ENCODE measurements around the gene XPO6. TPM values are rescaled to one million over a fixed set of nuclear protein-coding genes. Genes with fewer than 3 reads are reported as not detected.
A peak's percentile ranks its signal among the peaks of the same experiment; 100 is the strongest.
"Not testable (repeated sequence)": the region's sequence is repeated elsewhere in the genome, so short reads cannot be mapped to it uniquely, and the experiment has no call there.

XPO6 gene
- total RNA-seq (2014; rRNA removed; shearing (Covaris generic); ENCODE audit: low replicate concordance), result 92.5 and 102 TPM in 2 replicates

DNA sequence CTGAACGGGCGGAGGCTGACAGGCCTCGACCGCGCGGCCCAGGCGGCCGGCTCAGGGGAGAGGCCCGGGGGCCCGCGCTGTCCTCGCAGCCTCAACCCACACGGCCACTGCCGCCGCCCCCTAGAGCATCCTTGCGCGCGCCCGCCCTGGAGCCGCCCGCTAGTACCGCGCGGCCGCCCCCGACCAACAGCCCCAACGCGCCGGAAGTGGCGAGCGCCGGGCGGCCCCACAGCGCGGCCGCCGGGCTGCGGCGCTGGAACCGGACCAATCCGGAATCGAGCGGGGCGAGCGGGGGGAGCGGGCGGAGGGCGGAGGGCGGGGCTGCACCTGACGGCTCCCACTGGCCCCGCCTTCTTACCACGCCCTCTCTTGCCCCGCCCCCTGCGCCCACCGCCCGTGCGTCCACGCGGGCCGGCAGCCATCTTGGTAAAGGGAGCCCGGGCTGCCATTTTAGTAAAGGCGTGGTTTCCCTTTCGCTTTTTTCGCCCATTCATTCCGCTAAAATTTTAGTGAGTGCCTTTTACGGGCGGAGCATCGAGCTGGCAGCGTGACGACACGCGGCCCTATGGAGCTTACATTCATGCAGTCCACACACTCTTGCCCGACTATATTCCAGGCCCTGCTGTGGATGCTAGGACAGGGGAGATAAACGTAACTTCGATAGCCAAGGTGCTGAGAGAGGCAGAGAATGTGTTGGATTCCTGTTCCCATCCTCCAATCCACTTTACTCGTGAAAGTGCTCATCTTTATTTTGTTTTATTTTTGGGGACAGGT is at the start of gene XPO6:
TSS of gene XPO6 (minus strand) at position 208 of the 774 bp plus-strand sequence. CDS start 597 bp downstream, outside the sequence.
- peaks cover 41% of the 10 kb centered on the region for H3K36me3 ChIP-seq
- H3K4me3 ChIP-seq, result peak within 1 kb of the TSS; percentile 97
- no peaks in the 10 kb centered on the region for H3K27me3 ChIP-seq
- peak; percentile 93 for DNase-seq
- no peaks in the 10 kb centered on the region for H3K9me3 ChIP-seq

DNA sequence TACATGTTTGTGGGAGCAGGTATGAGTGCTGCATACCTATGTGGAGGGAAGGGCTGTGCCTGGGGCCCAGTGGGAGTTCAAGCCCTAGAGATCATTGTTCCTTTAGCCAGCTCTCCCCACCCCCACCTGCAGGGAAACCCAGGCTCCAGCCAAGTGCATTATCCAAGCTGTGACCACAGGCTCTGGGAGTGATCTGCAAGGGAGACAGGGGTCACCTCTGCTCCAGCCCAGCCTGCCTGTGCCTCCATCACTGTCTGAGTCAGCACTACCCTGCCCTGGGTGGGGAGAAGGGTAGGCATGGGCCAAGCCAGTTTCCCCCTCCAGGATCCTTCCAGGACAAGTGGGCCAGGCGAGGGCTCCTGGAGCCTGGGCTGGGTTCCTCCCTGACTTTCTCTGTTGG is 48.4 kb upstream of the XPO6 start:
- Histone ChIP-seq H3K4me3 (no peak overlapping the region), H3K36me3 (no peaks in the 10 kb centered on the region), H3K9me3 (no peaks in the 10 kb centered on the region), H3K27me3 (peaks cover 13% of the 10 kb centered on the region; the same call in 1 of the 2 replicates)
- DNase-seq, result no peak

GRCh38 chr16:28259781-28260150 is 48.0 kb upstream of the XPO6 start:
- DNase-seq, result no peak
- 0 out of 2 replicates have a peak, but pooled peaks cover 13% of the 10 kb centered on the region for H3K27me3 ChIP-seq
- H3K4me3 ChIP-seq, result no peak overlapping the region
- no peaks in the 10 kb centered on the region for H3K36me3 ChIP-seq
- H3K9me3 ChIP-seq, result no peaks in the 10 kb centered on the region

DNA sequence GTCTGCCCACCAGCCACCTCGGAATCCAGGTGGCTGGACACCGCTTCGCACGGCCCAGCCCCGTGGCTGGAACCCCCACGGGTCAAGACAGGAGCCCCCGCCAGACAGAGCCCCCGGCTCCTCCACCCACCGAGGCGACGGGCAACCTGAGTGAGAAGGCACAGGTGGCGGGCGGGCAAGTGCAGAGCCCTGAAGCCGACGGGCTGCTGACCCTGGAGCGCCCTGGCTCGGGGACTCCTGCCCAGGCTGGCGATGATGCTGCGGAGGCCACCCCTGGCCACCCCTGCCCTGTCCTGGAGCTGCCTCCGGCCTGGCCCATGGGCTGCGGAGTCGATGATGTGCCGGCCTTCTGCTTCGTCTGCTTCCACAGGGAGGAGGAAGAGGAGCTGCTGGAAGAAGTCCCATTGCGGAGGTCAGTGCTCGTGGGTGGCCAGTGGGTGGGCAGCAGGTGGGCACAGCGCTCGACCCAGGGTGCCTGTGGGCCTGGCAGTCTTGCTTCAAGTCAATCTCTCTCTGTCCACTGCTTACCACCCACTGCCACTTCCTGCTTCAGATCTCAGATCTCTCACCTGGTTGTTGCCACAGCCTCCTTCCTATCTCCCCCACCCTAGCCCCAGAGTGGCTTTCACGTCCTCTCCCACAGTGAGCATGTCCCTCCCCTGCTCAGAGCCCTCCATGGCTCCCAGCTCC is 47.5 kb upstream of the XPO6 start:
- H3K36me3 ChIP-seq, result no peaks in the 10 kb centered on the region
- no peaks in the 10 kb centered on the region for H3K9me3 ChIP-seq
- 0 out of 2 replicates have a peak, but pooled peaks cover 13% of the 10 kb centered on the region for H3K27me3 ChIP-seq
- H3K4me3 ChIP-seq, result no peak overlapping the region
- DNase-seq, result no peak

DNA sequence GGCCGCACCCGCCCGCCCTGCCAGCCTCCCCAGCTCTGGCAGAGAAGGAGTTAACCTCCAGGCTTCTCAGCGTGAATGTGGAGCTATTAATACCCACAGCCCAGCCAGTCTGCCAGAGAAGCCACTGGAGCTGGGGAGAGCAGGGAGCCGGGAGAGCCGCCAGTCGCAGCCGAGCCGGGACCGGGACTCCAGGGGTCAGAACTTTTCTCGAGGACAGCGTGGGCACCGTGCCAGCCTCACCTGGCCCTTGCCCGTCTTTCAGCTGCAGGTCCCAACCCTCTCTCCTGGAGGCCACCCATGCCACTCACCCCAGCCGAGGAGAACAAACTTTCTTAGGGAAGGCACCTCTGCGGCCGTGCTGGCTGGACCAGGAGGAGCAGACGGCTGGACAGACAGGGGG is 46.8 kb upstream of the XPO6 start:
- H3K27me3 ChIP-seq, result 0 out of 2 replicates have a peak, but pooled peaks cover 13% of the 10 kb centered on the region
- H3K9me3 ChIP-seq, result no peaks in the 10 kb centered on the region
- H3K36me3 ChIP-seq, result no peaks in the 10 kb centered on the region
- no peak for DNase-seq
- H3K4me3 ChIP-seq, result no peak overlapping the region

DNA sequence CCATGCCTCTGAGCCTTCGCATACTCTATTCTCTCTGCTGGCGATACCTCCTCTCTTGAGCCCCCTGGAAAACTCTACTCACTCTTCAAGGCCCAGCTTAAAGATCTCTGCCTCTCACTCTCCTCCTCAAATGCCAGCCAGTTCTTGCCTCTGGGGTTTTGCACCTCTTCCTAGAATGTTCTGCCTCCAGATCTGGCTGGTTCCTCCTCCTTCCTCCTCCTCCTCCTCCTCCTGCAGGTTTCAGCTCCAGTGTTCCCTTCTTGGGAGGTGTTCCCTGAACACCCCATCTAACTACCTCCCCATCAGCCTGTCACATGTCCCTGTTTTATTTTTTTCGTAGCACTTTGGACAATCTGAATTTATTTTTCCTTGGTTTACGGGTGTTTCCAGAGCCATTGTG is 45.5 kb upstream of the XPO6 start:
- Histone ChIP-seq H3K4me3 (no peak overlapping the region), H3K36me3 (no peaks in the 10 kb centered on the region), H3K9me3 (peaks cover 5% of the 10 kb centered on the region), H3K27me3 (0 out of 2 replicates have a peak, but pooled peaks cover 4% of the 10 kb centered on the region)
- DNase-seq, result no peak

DNA sequence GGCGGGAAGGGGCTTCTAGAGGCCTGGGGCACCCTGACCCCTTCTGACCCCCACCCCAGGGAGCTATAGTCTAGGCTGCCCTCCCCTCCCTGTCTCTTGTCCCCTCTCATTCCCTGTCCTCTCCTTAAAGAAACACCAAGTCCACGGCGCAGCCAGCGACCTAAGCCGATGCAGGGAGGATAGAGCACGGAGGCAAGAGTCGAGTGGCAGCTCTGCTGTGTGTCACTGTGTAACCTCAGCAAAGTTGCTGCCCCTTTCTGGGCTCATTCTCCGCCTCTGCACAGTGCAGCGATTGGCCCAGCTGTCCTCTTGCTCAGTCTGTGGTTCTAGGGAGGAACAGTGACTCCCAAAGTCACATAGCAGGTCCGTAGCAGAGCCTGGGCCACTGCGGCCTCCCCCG is 44.1 kb upstream of the XPO6 start:
- DNase-seq, result no peak
- H3K4me3 ChIP-seq, result no peak overlapping the region
- H3K9me3 ChIP-seq, result peaks cover 6% of the 10 kb centered on the region
- no peaks in the 10 kb centered on the region for H3K36me3 ChIP-seq
- peaks cover 5% of the 10 kb centered on the region for H3K27me3 ChIP-seq

- DNase-seq, result no peak
- Histone ChIP-seq H3K36me3 (no peaks in the 10 kb centered on the region), H3K27me3 (peaks cover 3% of the 10 kb centered on the region), H3K4me3 (no peak overlapping the region), H3K9me3 (peaks cover 6% of the 10 kb centered on the region)
These were observed 42.4 kb upstream of the XPO6 start for GRCh38 chr16:28254158-28254557.

DNA sequence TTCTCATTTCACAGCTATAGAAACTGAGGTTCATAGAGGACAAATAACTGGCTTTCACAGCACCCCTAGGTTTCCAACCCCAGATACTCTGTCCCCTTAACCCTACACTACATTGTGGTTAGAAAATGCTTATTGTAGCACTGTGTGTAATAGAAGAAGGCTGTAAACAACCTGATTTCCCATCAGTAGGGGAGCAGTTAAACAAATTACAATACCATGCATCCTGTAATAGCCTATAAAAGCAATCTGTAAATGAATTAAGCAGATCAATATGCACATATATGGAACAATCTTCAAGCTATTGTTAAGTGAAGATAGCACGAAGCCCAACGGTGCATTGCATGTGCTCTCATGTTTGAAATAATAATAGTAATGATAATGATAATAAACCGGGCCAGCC is 39.2 kb upstream of the XPO6 start:
- Histone ChIP-seq H3K27me3 (peaks cover 3% of the 10 kb centered on the region), H3K4me3 (no peak overlapping the region), H3K36me3 (no peaks in the 10 kb centered on the region), H3K9me3 (peaks cover 6% of the 10 kb centered on the region)
- no peak for DNase-seq

- not testable (repeated sequence) for H3K9me3 ChIP-seq, H3K27me3 ChIP-seq, DNase-seq, H3K4me3 ChIP-seq, H3K36me3 ChIP-seq
These were observed 37.7 kb upstream of the XPO6 start for GRCh38 chr16:28249483-28249882.

GRCh38 chr16:28241924-28242323 is 30.2 kb upstream of the XPO6 start:
- H3K27me3 ChIP-seq, result peaks cover 4% of the 10 kb centered on the region; the same call in 1 of the 2 replicates
- H3K9me3 ChIP-seq, result no peaks in the 10 kb centered on the region
- no peaks in the 10 kb centered on the region for H3K36me3 ChIP-seq
- no peak overlapping the region for H3K4me3 ChIP-seq
- no peak for DNase-seq

GRCh38 chr16:28237754-28238357 is 26.1 kb upstream of the XPO6 start:
- Histone ChIP-seq H3K27me3 (no peaks in the 10 kb centered on the region; the same call in 1 of the 2 replicates), H3K9me3 (no peaks in the 10 kb centered on the region), H3K36me3 (no peaks in the 10 kb centered on the region), H3K4me3 (no peak overlapping the region)
- DNase-seq, result no peak

- H3K9me3 ChIP-seq, result no peaks in the 10 kb centered on the region
- no peaks in the 10 kb centered on the region; the same call in 1 of the 2 replicates for H3K27me3 ChIP-seq
- H3K4me3 ChIP-seq, result no peak overlapping the region
- no peaks in the 10 kb centered on the region for H3K36me3 ChIP-seq
- no peak for DNase-seq
These were observed 20.0 kb upstream of the XPO6 start for GRCh38 chr16:28231763-28232162.

DNA sequence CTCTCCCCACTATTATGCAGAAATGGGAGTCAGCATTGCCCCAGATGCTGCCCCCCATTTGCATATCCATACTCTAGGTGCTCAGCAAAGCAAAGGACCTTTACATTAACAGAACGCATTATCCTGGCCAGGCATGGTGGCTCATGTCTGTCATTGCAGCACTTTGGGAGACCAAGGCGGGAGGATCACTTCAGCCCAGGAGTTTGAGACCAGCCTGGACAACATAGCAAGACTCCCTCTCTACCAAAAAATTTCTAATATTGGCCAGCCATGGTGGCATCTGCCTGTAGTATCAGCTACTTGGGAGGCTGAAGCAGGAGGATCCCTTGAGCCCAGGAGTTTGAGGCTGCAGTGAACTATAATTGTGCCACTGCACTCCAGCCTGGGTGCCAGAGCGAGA is 12.1 kb upstream of the XPO6 start:
- H3K27me3 ChIP-seq, H3K9me3 ChIP-seq, H3K4me3 ChIP-seq, H3K36me3 ChIP-seq, DNase-seq: not testable (repeated sequence)

- DNase-seq, H3K27me3 ChIP-seq, H3K9me3 ChIP-seq, H3K36me3 ChIP-seq, H3K4me3 ChIP-seq: not testable (repeated sequence)
These were observed 8.0 kb upstream of the XPO6 start for GRCh38 chr16:28219777-28220176.

DNA sequence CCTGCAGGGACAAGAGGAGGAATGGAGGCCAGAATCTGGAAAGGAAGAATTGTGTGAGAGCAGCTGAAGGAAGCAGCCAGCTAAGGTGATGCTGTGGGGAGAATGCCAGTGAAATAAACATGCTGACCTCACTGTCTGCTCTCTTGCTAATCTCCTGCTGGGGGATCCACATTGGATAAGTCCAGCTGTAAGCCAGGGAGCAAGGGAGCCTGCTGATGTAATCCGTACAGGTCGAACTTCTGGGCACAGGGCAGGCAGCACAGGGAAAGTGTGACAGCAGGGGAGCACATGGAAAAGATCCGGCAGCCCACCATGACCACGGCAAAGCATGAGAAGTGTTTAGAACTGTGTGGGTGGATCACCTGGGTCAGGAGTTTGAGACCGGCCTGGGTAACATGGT is 7.5 kb upstream of the XPO6 start:
- Histone ChIP-seq H3K36me3 (no peaks in the 10 kb centered on the region), H3K27me3 (no peaks in the 10 kb centered on the region), H3K9me3 (no peaks in the 10 kb centered on the region), H3K4me3 (no peak overlapping the region)
- no peak for DNase-seq

DNA sequence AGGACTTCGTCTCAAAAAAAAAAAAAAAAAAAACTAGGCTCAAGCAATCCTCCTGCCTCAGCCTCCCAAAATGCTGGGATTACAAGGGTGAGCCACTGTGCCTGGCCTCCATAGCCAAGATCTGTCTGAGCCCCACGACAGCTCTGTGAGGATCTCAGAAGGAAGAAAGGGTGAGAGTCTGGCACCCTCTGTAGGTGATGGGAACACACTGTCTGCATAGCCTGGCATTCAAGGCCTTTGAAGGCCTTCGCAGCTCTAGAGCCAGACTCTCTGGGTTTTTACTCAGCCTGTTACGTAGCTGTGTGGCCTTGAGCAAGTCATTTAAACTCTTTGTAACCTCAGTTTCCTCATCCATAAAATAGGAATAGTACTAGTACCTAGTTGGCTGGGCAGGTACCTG is 6.3 kb upstream of the XPO6 start:
- no peak overlapping the region for H3K4me3 ChIP-seq
- DNase-seq, result peak; percentile 53
- no peaks in the 10 kb centered on the region for H3K27me3 ChIP-seq
- no peaks in the 10 kb centered on the region for H3K36me3 ChIP-seq
- H3K9me3 ChIP-seq, result no peaks in the 10 kb centered on the region
